ENCODE data around the gene DDX53. TPM values are rescaled to one million over a fixed set of nuclear protein-coding genes. Genes with fewer than 3 reads are reported as not detected.

DDX53 gene
- total RNA-seq, 1 donor from 2014 or later = not detected

DNA sequence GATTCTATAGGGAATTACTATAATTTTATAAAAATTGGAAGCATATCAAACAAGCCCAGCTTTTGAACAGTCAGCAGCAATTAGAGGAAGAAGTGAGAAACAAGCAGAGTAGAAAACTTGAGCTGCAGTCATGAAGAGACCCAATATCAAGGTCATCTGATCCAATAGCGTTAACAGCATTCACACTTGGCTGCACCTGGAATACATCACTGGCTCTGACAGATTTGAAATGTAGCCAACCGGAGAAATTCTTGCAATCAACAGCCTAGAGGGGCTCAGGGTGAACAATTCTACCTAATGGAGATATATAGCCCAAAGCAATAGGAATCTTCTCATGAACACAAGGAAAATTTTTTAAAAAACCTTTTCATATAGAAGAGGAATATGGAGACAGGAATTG is 13.6 kb downstream of the DDX53 start:
- TF ChIP-seq CTCF (IDR thresholded peaks at IDR 0.05; ENCODE audit: insufficient read depth, low read length, poor library complexity, severe bottlenecking) = no peak
- no peak overlapping the region for H3K4me3 ChIP-seq (ENCODE audit: low read depth, low read length)
- DNase-seq (ENCODE audit: low read depth) = no peak
- H3K36me3 ChIP-seq (ENCODE audit: control insufficient read depth, insufficient read depth, low read length) = no peaks in the 10 kb centered on the region
- no peaks in the 10 kb centered on the region for H3K27me3 ChIP-seq (ENCODE audit: control insufficient read depth, insufficient read depth, low read length)

GRCh38 chrX:23031600-23031999 is 31.8 kb downstream of the DDX53 start:
- Histone ChIP-seq H3K36me3 (ENCODE audit: control insufficient read depth, insufficient read depth, low read length) (no peaks in the 10 kb centered on the region), H3K27me3 (ENCODE audit: control insufficient read depth, insufficient read depth, low read length) (no peaks in the 10 kb centered on the region), H3K4me3 (ENCODE audit: low read depth, low read length) (no peak overlapping the region)
- no peak for DNase-seq (ENCODE audit: low read depth)
- no peak for TF ChIP-seq CTCF (IDR thresholded peaks at IDR 0.05; ENCODE audit: insufficient read depth, low read length, poor library complexity, severe bottlenecking)

GRCh38 chrX:23035493-23035892 is 35.7 kb downstream of the DDX53 start:
- Histone ChIP-seq H3K36me3 (ENCODE audit: control insufficient read depth, insufficient read depth, low read length) (no peaks in the 10 kb centered on the region), H3K4me3 (ENCODE audit: low read depth, low read length) (no peak overlapping the region), H3K27me3 (ENCODE audit: control insufficient read depth, insufficient read depth, low read length) (no peaks in the 10 kb centered on the region)
- no peak for TF ChIP-seq CTCF (IDR thresholded peaks at IDR 0.05; ENCODE audit: insufficient read depth, low read length, poor library complexity, severe bottlenecking)
- DNase-seq (ENCODE audit: low read depth) = no peak

- no peaks in the 10 kb centered on the region for H3K36me3 ChIP-seq (ENCODE audit: control insufficient read depth, insufficient read depth, low read length)
- H3K27me3 ChIP-seq (ENCODE audit: control insufficient read depth, insufficient read depth, low read length) = no peaks in the 10 kb centered on the region
- DNase-seq (ENCODE audit: low read depth) = no peak
- TF ChIP-seq CTCF (IDR thresholded peaks at IDR 0.05; ENCODE audit: insufficient read depth, low read length, poor library complexity, severe bottlenecking) = no peak
- no peak overlapping the region for H3K4me3 ChIP-seq (ENCODE audit: low read depth, low read length)
Observed at GRCh38 chrX:23046443-23046842, 46.7 kb downstream of the DDX53 start.

DNA sequence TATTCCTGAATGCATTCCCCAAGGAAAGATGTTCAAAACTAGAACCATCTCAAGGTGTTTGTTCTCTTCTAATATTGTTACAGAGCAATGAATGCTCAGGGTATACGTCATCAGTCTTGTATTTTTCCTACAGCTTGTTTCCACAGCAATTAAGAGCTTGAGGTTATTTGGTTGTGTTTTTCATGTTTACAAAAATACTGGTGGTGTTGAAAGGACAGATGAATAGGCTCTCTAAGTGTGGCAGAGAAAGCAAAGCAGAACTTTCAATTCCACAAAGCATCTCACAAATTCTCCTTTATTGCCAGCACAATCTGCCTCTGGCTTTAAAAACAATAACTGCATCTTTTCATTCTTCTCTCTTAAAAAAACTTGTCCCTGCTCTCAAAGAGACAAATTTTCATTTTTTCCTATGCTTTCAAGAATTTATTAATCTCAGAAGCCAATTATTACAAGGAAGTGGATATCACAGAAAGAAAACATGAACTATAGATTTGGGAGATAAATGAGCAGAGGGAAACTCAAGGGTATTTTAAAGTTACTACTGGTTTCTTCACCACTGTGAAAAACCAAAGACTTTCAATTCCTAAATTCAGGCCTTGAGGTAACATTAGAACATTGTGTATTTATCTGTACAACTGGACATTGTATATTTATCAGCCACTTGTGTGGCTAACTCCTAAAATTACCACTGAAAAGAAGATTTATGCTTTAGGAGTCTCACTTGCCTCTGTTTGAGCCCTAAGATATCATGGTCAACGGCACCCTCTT is 49.2 kb downstream of the DDX53 start:
- no peak for TF ChIP-seq CTCF (IDR thresholded peaks at IDR 0.05; ENCODE audit: insufficient read depth, low read length, poor library complexity, severe bottlenecking)
- Histone ChIP-seq H3K36me3 (ENCODE audit: control insufficient read depth, insufficient read depth, low read length) (no peaks in the 10 kb centered on the region), H3K27me3 (ENCODE audit: control insufficient read depth, insufficient read depth, low read length) (no peaks in the 10 kb centered on the region), H3K4me3 (ENCODE audit: low read depth, low read length) (no peak overlapping the region)
- no peak for DNase-seq (ENCODE audit: low read depth)

DNA sequence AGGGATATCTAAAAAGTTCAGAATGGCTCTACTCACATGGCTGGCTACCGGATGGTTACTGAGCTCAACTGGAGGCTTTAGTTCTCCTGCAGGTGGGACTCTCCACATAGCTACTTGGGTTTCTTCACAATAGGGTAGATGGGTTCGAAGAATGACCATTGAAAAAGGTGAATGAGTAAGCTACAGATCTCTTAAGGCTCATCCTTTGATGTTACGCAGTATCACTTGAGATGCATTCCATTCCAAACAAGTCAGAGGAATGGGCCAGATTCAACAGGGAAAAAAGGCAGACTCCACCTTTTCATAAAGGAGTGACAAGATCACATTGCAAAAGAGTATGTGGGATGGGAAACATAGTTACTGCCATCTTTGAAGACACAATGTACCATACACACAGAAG is 52.6 kb downstream of the DDX53 start:
- TF ChIP-seq CTCF (IDR thresholded peaks at IDR 0.05; ENCODE audit: insufficient read depth, low read length, poor library complexity, severe bottlenecking) = no peak
- Histone ChIP-seq H3K36me3 (ENCODE audit: control insufficient read depth, insufficient read depth, low read length) (no peaks in the 10 kb centered on the region), H3K4me3 (ENCODE audit: low read depth, low read length) (no peak overlapping the region), H3K27me3 (ENCODE audit: control insufficient read depth, insufficient read depth, low read length) (no peaks in the 10 kb centered on the region)
- DNase-seq (ENCODE audit: low read depth) = no peak
